GM19240 (cell line): ENCODE results near the gene RACK1.

ENCODE experiments used
- DNase-seq: peaks from one replicate; pipeline ENCODE4 v3.0.0; 2011; ENCODE audit warnings: low spot score; ENCODE audit not compliant: insufficient read length

RACK1 gene

DNA sequence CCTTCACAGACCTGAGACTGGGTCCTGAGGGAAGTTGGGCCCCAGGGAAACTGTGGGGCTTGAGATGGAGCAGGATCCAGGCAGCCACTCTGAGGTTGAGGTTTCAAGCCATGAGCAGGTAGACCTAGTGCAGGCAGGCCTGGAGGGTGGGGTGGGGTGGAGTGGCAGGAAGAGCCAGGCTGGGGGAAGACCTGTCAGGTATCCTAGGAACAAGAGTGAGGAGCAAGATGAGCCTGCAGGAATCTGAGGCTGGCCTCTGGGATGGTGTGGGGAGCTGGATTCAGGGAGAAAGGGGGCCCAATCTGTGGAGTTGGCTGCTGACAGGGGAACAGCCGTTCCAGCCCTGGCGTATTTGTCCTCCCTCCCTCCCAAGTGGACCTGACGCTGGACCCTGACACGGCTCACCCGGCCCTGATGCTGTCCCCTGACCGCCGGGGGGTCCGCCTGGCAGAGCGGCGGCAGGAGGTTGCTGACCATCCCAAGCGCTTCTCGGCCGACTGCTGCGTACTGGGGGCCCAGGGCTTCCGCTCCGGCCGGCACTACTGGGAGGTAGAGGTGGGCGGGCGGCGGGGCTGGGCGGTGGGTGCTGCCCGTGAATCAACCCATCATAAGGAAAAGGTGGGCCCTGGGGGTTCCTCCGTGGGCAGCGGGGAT, 9.8 kb downstream of the RACK1 start:
- DNase-seq = no peak

DNA sequence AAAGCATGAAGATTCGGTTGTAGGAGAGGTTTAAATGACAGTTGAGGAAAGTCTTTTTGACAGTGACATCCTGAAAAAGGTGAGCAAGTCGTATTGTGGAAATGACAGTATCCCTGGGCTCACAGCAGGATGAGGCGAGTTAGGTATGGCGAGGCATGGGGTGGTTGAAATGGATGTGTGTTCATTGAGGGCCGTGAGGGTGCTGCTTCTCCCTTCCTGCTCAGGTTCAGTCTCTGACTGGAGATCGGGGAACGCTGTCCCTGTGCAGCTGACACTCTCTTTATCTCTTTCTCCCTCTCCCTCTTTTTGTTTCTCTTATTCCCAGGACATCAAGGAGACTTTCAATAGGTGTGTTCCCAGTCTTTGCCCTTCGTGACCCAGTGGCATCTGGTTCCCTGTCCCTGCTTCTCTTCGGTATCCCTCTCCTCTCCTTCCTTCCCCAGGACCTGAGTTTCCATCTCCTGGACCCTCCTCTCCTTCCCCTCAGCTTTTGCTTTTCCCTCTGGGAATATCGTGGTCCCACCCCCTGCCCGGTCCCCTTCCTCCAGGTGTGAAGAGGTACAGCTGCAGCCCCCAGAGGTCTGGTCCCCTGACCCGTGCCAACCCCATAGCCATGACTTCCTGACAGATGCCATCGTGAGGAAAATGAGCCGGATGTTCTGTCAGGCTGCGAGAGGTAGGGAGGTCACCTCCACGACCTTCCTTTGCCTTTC, 10.5 kb downstream of the RACK1 start:
- DNase-seq = no peak

DNA sequence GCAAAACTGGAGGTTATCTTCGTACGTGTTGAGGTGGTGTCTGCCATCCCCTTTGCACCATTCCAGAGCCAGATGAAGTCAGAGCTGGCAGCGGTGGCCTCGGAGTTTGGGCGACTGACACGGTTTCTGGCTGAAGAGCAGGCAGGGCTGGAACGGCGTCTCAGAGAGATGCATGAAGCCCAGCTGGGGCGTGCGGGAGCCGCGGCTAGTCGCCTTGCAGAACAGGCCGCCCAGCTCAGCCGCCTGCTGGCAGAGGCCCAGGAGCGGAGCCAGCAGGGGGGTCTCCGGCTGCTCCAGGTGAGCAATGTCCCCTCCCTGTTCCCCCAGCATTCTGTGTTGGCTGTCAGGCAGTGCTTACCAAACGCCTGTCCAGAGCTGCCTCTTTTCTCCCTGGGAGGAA, 11.1 kb downstream of the RACK1 start:
- no peak for DNase-seq

DNA sequence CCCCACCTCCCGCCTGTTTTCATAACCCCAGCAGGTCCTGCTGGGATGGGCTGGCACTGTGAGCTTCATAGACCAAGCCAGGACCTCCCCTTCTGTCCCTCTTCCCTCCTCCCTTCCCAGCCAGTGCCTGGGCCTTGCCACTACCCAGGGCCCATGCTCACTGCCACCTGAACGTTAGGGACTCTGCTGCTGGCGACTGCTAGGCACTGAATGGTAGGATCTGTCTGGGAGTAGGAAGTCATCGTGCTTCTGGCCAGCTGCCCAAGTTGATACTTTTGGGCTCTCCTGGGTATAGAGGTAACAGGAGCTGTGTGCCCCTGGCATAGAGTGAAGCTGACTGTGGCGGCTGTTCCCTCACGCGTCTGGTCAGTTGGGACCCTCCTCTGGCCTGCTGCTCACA, 12.3 kb downstream of the RACK1 start:
- DNase-seq = no peak

DNA sequence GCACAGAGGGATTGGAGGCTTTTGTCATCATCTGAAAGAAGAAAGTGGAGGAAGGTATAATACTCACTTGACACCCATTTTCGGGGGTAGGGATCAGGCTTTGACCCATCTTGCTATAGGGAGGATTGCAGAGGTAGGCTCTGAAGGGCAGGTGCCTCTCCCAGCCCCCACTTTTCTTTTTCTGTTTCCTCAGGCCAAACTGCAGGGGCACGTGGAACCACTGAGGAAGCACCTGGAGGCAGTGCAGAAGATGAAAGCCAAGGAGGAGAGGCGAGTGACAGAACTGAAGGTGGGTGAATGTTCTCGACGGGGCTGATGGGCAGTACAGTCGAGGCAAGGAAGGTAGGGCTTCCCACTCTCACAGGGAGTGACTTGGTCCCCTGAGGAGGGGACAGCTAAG, 13.2 kb downstream of the RACK1 start:
- DNase-seq = no peak

DNA sequence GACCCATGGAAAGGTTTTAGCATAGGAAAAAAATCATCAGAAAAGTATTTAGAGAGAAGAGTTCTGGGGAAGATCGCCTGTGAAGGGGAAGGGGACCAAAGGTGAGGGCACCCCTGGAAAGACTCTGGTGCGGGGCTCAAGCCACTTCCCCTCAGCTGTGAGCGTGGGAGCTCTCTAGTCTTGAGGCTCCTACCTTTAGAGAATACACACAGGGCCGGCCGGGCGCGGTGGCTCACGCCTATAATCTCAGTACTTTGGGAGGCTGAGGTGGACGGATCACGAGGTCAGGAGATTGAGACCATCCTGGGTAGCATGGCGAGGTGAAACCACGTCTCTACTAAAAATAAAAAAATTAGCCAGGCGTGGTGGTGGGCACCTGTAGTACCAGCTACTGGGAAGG, 13.7 kb downstream of the RACK1 start:
- no peak for DNase-seq

DNA sequence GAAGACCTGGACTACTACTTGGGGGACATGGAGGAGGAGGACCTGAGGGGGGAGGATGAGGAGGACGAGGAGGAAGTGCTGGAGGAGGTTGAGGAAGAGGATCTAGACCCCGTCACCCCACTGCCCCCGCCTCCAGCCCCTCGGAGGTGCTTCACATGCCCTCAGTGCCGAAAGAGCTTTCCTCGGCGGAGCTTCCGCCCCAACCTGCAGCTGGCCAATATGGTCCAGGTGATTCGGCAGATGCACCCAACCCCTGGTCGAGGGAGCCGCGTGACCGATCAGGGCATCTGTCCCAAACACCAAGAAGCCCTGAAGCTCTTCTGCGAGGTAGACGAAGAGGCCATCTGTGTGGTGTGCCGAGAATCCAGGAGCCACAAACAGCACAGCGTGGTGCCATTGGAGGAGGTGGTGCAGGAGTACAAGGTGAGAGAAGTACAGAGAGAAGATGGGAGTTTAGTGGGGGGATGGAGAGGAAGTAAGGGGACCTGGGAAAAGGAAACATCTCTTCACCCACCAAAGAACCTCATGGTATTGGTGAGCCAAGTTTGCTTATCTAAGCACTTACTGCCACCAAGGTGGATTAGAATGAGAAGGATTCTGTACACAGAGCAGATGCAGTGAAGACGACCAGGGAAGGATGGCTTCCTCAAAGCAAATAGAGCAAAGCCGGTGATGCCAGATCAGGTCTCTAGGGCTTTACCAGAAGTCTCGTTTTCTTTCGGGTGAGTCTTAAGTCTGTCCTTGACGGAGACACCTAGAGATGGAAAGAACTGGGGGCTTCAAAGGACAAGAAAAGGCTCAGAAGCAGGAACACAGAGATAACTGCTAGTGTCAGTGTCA, 19.1 kb downstream of the RACK1 start:
- DNase-seq = no peak

DNA sequence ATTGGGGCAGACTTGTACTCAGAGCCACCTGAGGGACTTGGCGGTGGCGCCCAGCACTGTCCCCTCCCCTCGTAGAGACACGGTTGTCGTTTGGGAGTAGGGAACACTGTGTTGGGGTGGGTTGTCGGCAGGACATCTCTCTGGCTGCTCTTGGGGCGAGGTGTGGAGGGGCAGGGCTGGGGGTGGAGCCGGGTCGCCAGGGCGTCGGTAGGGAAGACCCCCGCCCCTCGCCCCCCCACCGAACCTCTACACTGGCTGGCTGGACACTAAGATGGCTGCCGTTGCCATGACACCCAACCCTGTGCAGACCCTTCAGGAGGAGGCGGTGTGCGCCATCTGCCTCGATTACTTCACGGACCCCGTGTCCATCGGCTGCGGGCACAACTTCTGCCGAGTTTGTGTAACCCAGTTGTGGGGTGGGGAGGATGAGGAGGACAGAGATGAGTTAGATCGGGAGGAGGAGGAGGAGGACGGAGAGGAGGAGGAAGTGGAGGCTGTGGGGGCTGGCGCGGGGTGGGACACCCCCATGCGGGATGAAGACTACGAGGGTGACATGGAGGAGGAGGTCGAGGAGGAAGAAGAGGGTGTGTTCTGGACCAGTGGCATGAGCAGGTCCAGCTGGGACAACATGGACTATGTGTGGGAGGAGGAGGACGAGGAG, 19.8 kb downstream of the RACK1 start:
- DNase-seq = no peak

DNA sequence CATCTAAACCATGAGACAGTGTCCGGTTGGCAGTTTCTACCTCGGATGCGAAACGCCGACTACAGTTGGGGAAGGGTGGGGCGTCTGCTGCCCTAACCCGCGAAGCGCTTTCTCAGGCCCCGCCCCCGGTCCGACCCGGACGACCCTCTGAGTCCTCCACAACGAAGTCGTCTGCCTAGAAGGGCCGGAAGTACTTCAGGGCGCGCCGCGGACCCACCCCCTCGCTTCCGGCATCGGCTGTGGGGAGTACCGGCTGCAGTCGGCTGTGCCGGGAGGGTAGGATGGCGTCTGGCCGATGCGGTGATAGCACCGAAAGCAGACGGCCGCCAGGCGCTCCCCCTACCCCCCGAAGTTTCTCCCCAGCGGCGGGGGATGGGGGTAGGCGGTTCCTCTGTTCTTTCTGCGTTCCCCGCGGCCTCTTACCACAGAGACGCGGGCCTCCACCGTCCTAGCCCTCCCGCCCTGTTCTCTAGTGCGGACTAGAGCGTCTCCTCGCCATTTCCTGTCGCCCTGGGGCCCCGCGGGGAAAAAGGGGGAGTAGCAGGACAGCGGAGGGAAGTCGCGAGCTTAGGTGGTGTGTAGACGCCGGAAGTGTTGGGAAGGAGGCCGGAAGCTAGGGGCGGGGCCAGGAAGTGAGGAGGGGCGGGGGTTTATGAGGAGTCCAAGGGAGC, 20.5 kb downstream of the RACK1 start, which contains the start of gene TRIM41:
Gene TRIM41 (plus strand): TSS at position 224 of the 671 bp plus-strand sequence. CDS start 719 bp downstream, outside the sequence.
- peak; percentile 59 for DNase-seq

DNA sequence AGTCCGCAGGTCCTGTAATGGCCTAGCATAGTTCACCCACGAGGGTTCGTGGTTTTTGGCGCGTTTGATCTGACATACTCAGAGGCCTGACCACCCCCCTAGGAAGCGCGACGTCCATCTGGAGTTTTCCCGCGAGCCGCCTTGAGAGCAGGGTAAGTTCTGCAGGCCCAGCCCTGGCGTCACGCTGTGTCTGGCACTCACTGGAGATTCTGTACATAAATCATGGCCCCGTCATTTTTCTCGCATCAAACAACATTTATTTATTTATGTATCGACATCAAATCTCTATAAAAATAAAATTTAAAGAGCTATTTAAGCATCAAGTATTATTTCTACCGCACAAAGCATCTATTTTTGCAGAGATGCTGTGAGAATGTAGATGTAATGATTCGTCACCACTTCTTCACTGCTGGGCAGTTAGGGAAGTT, 21.1 kb downstream of the RACK1 start:
- DNase-seq = no peak

DNA sequence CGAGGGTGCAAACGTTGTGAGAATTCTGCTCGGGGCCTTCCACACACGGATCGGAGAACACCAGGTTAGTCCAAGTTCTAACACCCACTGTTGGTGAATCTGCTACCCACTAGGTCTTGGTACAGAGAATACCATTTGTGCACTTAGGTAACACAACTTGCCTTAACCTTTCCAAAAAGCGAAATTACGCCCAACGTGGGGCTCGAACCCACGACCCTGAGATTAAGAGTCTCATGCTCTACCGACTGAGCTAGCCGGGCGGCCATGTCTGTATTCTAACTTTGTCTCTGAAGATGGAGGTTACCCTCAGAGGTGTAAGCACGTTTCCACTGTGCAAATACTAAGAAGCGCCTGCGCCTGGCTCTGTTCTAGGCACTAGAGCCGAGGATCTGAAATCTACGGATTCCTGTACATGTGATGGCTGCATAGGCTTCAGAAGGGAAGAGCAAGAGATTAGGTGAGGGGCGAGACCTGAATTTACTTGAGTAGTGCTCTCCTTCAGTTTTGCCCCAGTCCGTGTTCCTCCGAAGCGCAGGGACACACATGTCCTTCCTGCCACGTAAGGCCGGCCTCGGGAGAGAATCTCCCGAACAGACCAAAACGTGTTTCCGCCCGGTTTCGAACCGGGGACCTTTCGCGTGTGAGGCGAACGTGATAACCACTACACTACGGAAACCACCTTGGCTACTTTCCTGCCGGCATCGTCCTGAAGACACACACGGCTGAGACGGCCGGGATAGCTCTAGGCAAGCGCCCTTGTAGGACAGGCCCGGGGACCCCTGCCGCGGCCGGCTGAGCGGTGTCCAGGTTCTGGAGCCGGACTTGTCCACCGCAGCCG, 21.7 kb downstream of the RACK1 start:
- no peak for DNase-seq

DNA sequence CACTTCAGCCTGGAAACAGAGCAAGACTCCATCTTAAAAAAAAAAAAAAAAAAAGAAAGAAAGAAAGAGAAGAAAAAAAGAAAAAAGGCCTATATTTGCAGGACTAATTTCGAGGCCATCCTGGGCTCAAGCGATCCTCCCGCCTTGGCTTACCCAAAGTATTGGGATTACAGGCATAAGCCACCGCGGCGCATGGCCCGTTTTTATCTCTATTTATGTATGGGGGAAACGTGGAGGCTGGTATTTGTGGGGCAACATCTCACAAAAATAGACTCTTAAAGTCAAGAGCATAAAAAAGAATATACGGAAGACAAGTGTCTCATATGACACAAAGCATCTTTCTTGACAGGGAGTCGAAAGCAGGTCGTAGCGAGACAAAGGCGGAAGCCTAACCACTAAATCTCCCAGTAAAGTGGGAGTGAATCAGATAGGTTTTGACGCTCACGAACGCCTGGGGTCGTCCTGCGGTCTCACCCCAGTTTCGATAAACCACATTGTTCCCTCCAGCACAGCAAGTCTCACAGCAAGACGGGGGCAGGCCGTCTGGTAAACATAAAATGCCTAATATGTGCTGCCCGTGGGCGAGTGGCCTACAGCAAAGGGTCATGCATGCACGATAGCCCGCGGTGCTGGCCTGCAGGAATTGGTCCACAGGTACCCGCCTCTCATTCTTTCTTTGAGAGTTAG, 22.5 kb downstream of the RACK1 start:
- DNase-seq = no peak

DNA sequence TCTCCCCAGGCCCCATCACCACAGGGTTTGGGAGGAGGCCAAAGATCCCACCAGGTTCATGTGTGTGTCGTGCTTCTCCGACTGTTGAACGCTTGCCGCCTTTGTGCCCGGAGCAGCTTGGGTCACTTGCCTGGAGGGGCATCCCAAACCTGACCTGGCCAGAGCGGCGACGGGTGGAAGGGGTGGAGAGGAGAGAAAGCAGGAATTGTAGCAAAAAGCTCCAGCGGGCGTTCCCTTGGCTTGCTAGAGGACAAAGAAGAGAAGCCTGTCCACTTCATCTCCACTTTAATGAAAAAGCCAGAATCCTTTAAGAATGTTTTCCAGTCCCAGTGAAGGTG, 23.6 kb downstream of the RACK1 start:
- no peak for DNase-seq

DNA sequence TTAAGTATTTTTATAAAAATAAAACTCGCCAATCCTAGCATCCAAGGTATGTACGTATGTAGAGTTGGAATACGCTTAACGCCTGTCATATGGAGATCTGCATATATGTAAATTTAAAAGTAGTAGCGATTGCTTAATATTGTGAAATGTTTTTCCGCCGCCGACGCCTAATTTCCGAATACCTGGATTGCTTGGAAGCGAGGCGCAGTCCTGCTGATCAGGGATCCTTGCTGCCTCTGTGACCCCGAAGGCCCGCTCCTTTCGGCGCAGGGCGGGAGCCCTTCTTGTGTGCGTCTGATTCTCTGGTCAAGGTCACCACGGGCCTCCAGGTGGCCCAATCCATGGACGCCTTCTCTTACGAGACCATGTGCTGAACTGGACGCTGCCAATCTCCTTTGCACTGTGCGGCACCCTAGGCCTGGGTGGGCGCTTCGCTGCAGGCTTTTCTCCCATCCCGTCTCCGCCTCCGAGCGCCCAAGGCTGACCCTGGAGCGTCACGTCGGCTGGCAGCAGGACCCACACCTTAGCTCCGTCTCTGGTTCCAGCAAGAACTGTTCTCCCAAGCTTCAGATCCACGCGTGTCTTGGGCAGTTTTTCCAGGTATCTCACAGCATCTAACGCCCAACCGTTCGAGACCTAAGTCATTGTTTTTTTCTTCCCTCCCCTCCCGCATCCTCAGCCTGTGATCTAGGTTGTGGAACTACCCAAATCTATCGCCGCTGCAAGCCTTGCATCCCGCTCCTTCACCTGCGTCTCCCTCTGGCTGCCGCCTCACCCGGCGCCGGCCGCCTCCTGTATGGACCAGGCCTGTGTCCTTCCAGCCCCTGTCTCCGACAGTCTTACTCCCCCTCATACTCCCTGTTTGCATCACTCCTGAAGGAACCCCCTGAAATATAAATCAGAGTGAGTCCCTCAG, 24.2 kb downstream of the RACK1 start:
- no peak for DNase-seq

DNA sequence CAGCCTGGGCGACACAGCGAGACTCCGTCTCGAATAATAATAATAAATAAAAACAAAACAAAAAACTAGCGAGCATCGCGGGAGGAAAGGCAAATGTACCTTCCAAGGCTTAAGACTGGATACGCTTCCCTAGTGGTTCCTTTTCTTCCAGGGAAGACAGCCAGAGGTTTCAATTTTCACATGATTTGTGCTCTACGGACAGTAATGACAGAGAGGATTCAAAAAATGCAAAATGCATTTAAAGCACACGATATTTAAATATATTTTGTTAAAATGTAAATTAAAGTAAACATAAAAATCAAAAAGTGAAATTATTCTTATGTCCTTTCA, 24.9 kb downstream of the RACK1 start:
- no peak for DNase-seq

DNA sequence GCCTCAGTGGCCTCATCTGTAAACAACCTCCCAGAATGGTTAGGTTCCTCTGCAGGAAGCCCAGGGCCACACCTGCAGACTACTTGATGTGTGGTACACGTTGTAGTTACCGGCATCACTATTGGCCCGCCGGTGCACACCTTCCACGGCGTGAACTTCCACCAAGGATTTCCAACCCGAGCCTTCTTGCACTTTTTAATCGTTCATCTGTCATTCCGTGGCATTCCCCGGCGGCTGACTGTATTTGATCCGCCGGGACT, 26.0 kb downstream of the RACK1 start:
- DNase-seq = no peak

DNA sequence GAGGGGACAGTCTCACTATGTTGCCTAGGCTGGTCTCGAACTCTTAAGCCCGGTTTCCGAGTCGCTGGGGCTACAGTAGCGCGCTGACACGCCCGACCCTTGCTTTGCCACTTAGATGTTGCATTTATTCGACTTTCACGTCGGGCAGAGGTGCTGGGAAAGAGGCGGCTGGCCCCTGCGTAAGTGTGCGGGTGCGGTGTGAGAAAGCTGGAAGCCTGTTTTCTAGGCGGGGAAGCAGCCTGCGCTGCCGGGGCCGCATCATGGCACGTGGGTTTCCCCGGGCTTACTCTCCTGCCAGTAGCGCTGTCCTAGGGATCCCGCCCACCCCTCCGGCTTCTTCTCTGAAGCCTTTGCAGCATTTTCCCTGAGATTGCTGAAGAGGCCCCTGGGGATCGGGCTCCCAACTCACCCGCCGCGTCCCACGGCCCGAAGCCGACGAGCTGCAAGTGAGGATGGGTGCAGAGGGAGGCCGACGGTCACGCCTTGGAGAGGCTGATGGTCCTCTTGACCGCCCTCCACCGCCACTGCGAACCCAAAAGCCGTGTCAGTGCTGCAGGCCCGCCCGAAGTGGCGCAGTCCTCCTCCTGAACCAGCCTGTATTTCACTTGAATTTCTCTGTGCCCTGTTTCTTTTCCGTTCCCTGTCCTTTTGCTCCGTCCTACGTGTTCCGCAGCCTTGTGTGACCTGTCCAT, 26.4 kb downstream of the RACK1 start:
- no peak for DNase-seq
